Mesothelial cell of epicardium (in vitro differentiated cells): ENCODE measurements around the gene PTPN1. TPM values are rescaled to one million over a fixed set of nuclear protein-coding genes. Genes with fewer than 3 reads are reported as not detected.

Experiments
- DNase-seq, 2 experiments: peaks; one replicate each; pipeline ENCODE4 v3.0.0; 2021; ENCODE audit warnings: low spot score in 2 of 2; ENCODE audit not compliant: unreplicated experiment in 2 of 2
- H3K27ac Mint-ChIP-seq: 2 replicates; pipeline ENCODE4 v1.8.0; 2021; ENCODE audit warnings: mixed read lengths
- H3K27me3 Mint-ChIP-seq: 2 replicates; pipeline ENCODE4 v1.8.0; 2021; ENCODE audit warnings: low read depth, mixed read lengths
- H3K36me3 Mint-ChIP-seq: 2 replicates; pipeline ENCODE4 v1.8.0; 2021; ENCODE audit warnings: mixed read lengths
- H3K4me1 Mint-ChIP-seq: 2 replicates; pipeline ENCODE4 v1.8.0; 2021; ENCODE audit warnings: mixed read lengths
- H3K4me3 Mint-ChIP-seq: 2 replicates; pipeline ENCODE4 v1.8.0; 2021; ENCODE audit warnings: mild to moderate bottlenecking, moderate library complexity, mixed read lengths
- H3K9me3 Mint-ChIP-seq: 2 replicates; pipeline ENCODE4 v1.8.0; 2021; ENCODE audit warnings: mixed read lengths
- CTCF ChIP-seq: fragments of 200-600 bp; sonication (generic); IDR thresholded peaks from one replicate; pipeline ENCODE4 v1.5.0; 2021; ENCODE audit warnings: antibody characterized with exemption; ENCODE audit not compliant: unreplicated experiment
- total RNA-seq: library from RNA; stranded (reverse); gene quantifications from 3 replicates; pipeline ENCODE4 v1.2.1, GENCODE V29; 2021

The PTPN1 gene
- total RNA-seq, 1 donor from 2014 or later, result 27.7 TPM

- Mint-ChIP-seq H3K4me1 (peaks cover 14% of the 10 kb centered on the region), H3K36me3 (peaks cover 4% of the 10 kb centered on the region), H3K9me3 (no peaks in the 10 kb centered on the region), H3K27ac (no peak overlapping the region), H3K27me3 (no peaks in the 10 kb centered on the region), H3K4me3 (no peak overlapping the region)
- DNase-seq, result no peak
- no peak for TF ChIP-seq CTCF
Observed at GRCh38 chr20:50521221-50522052, 11.3 kb downstream of the PTPN1 start.

GRCh38 chr20:50522053-50522674 is 12.0 kb downstream of the PTPN1 start:
- DNase-seq, result no peak
- Mint-ChIP-seq H3K9me3 (no peaks in the 10 kb centered on the region), H3K27ac (no peak overlapping the region), H3K36me3 (peaks cover 4% of the 10 kb centered on the region), H3K27me3 (no peaks in the 10 kb centered on the region), H3K4me3 (no peak overlapping the region), H3K4me1 (peaks cover 9% of the 10 kb centered on the region)
- TF ChIP-seq CTCF, result no peak

GRCh38 chr20:50523552-50524167 is 13.5 kb downstream of the PTPN1 start:
- no peak for DNase-seq
- no peaks in the 10 kb centered on the region for H3K27me3 Mint-ChIP-seq
- no peak overlapping the region for H3K4me3 Mint-ChIP-seq
- no peak overlapping the region for H3K27ac Mint-ChIP-seq
- no peak for TF ChIP-seq CTCF
- H3K36me3 Mint-ChIP-seq, result peaks cover 4% of the 10 kb centered on the region
- peaks cover 3% of the 10 kb centered on the region for H3K4me1 Mint-ChIP-seq
- no peaks in the 10 kb centered on the region for H3K9me3 Mint-ChIP-seq

DNA sequence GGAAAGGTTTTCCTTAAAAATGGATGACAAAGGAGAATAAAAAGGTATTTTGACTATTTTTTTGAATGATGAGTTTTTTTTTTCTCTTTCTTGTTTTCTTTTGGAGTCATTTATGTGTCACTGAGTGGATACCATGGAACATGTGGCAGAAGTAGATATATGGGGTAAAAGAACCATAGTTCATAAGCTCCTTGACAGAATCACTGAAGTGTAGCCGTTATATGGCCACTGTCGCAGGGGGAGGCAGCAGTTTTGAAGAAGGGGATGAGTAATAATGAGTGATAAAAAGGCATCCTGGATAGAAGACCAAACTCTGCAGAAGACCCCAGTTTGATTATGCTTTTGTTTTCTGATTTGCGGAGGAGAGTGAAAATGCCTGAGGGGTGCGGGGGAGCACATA is 15.5 kb downstream of the PTPN1 start:
- Mint-ChIP-seq H3K27me3 (no peaks in the 10 kb centered on the region), H3K9me3 (no peaks in the 10 kb centered on the region), H3K36me3 (peaks cover 4% of the 10 kb centered on the region), H3K27ac (no peak overlapping the region), H3K4me3 (no peak overlapping the region), H3K4me1 (peaks cover 10% of the 10 kb centered on the region)
- no peak for DNase-seq
- no peak for TF ChIP-seq CTCF

GRCh38 chr20:50526403-50526989 is 16.3 kb downstream of the PTPN1 start:
- Mint-ChIP-seq H3K4me1 (peaks cover 10% of the 10 kb centered on the region), H3K27ac (no peak overlapping the region), H3K27me3 (no peaks in the 10 kb centered on the region), H3K4me3 (no peak overlapping the region), H3K9me3 (no peaks in the 10 kb centered on the region), H3K36me3 (peaks cover 4% of the 10 kb centered on the region)
- no peak for TF ChIP-seq CTCF
- no peak for DNase-seq
